NCI-H146 (cell line): ENCODE results near the gene KCNK7.
A peak's percentile ranks its signal among the peaks of the same experiment; 100 is the strongest.

Experiments used
- DNase-seq: peaks from one replicate; lab custom pipeline; 2025; lab: John Stamatoyannopoulos, UW

The KCNK7 gene

DNA sequence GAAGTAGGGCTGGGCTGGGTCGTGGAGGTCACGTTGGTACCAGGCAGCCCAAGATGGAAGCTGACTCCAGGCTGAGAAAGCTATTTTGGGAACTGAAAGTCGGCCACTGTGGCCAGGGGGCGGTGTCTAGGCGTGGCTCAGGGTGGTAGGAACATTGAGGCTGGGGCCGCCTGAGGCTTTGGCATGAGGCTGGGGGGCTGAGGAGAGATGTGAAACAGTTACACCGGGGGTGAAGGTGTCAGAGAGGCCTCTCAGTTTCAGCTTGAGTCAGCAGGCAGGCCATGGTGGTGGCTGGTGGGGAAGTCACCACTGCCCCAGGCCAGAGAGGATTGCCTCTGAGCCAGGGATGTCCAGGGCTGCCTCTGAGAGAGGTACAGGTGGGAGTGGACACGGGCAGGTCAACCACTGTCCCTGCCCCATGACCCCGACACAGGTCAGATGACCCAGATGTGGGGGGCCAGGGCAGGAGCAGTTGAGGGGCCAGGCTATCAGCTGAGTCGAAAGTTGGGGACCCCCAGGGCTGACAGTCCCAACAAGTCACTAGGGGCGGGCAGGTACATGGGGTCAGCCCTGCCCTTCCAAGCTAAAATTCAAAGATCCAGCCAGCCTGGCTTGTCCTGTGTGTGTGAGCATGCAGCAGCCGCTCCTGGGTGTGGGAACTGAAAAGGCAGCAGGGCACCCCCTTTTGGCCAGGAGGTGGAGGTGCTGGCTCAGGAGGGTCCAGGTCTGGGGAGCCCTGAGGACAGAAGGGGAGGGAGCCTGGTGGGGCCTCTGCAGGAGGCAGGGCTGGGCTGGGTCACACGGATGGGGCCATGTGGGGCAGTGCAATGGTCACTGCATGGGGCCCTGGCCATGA, 7.2 kb downstream of the KCNK7 start:
- DNase-seq = peak; percentile 9

DNA sequence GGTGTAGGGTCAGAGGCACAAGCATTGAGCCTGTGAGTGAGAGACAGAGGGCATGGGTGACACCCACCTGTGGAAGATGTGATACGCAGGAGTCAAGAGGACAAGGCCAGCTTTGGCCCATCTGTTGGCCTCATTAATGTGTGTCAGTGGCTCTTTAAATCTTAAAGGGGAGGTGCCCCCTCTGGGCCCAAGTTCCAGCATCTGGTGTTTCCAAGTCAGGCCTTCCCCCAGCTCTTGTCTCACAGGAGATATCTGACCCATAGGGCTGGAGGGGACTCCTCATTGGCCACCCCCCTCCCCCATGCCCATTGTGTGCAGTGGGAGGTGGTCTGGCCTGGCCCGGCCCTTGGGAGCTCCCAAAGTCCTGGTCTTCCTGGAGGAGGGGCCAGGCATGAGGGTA, 8.9 kb downstream of the KCNK7 start:
- no peak for DNase-seq

DNA sequence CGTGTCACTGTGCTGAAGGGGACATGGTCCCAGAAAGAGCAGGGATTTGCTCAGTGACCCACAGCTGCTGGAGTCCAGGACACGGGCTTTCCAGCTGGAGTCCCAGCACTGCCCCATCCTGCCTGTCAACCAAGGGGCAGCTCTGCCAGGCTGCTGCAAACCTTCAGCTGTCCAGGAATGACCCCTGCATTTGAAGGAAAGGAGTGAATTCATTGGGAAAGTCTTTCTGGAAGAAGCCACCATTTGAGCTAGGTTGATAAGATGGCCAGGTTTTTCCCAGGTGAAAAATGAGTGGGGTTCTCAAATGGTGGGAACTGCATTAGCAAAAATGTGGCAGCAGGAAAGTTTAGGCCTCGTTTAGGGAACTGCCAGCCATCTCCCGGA, 9.4 kb downstream of the KCNK7 start:
- DNase-seq = no peak

DNA sequence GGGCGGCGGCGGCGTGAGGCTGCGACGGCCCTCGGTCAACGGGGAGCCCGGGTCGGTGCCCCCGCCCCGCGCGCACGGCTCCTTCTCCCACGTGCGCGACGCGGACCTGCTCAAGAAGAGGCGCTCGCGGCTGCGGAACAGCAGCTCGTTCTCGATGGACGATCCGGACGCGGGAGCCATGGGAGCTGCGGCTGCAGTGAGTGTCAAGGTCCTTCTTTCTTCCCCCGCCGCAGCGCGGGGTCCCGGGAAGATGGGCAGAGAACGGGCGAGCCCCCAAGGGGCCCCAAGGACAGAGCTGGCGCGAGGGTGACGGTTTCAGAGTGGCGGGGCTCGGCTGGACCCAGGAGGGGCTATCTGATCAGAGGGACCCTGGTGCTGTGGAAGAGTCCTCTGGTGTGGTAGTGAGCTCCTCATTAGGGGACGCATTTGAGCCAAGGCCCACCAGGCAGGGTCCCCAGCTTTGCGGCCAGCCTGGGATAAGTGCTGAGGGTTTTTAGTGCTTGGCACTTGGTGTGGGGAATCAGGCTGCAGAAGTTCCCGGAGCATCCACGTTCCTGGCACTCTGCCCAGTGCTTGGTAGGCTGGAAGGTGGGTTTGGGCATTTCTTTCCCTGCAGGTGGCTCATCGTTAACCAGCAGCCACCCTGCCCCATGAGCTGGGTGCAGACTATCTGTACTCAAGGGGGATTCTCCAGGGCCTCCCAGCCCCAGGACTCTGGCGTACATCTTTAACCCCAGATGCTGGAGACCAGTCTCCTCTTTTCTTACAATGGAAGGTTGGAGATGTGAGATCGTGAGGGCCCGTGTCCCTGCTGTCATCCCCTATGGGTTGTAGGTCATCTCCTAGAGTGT, 10.0 kb downstream of the KCNK7 start:
- DNase-seq = no peak

DNA sequence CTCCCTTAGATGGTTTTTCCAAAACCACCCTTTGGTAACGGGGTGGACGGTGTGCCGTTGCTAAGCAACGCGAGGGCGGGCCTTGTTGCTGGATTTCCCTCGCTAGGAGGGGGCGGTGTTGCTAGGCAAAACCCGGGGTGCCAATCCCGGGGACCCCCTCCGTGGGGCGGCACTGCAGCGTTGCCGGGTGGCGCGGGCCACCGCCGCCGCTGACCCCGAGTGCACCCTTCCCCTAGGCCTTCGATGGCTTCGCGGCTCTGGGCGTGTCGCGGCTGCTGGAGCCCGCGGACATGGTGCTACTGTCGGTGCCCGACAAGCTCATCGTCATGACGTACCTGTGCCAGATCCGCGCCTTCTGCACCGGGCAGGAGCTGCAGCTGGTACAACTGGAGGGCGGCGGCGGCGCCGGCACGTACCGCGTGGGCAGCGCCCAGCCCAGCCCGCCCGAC, 10.9 kb downstream of the KCNK7 start:
- DNase-seq = no peak

DNA sequence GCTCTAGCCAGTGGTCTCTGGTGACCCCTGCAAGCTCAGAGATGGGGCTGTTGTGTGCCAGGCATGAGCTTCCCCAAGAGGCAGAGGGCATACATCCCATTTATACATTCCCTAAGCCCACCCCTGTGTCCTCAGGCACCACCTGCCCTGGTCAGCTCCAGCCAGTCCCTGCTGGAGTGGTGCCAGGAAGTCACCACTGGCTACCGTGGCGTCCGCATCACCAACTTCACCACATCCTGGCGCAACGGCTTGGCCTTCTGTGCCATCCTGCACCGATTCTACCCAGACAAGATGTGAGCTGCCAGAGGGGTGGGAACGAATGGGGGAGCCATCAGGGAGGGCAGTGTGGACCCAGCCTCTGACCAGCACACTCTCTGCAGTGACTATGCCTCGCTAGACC, 11.5 kb downstream of the KCNK7 start:
- no peak for DNase-seq

DNA sequence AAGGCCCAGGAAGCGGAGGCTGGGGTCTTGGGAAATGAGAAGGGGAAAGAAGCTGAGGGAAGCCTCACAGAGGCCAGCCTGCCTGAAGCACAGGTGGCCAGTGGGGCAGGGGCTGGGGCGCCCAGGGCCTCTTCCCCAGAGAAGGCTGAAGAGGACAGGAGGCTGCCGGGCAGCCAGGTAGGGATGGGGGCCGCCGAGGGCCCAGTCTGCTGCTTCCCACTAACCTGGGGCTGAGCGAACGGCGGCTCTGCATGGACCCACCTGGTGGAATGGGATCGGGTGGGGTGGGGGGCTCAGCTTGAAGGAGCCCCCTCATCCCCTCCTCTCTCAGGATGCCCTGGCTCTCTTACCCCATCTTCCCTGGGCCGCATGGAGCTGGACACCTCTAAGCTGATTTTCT, 12.0 kb downstream of the KCNK7 start:
- no peak for DNase-seq

DNA sequence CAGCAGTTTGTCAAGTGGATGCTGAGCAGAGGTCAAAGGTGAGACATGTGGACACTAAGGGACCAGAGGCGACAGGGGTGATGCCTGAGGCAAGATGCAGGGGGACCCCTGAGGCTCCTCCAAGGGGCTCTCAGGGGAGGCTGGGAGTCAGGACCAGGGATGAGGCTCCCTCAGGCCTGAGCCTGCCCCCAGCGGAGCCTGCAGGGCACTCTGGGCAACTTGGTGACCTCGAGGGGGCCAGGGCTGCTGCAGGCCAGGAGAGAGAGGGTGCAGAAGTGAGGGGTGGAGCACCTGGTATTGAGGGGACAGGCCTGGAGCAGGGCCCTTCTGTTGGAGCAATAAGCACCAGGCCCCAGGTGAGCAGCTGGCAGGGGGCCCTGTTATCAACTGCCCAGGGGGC, 13.7 kb downstream of the KCNK7 start:
- DNase-seq = no peak

DNA sequence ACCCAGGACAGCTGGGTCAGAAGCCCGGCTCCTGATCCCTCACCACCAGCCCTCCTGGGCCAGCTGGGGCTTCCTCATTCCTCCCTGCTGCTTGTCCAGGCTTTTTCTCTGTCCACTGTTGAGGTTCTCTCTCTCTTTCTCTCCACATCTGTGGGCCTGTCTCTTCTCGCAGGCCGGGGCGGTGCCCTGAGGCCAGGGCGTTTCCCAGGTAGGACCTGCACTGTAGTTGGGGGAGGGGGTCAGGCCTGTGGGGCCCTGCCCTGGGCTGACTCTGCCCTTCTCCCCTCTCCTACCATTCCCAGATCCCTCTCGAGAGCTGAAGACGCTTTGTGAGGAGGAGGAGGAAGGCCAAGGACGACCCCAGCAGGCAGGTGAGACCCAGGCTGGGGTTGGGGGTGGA, 14.8 kb downstream of the KCNK7 start:
- no peak for DNase-seq

DNA sequence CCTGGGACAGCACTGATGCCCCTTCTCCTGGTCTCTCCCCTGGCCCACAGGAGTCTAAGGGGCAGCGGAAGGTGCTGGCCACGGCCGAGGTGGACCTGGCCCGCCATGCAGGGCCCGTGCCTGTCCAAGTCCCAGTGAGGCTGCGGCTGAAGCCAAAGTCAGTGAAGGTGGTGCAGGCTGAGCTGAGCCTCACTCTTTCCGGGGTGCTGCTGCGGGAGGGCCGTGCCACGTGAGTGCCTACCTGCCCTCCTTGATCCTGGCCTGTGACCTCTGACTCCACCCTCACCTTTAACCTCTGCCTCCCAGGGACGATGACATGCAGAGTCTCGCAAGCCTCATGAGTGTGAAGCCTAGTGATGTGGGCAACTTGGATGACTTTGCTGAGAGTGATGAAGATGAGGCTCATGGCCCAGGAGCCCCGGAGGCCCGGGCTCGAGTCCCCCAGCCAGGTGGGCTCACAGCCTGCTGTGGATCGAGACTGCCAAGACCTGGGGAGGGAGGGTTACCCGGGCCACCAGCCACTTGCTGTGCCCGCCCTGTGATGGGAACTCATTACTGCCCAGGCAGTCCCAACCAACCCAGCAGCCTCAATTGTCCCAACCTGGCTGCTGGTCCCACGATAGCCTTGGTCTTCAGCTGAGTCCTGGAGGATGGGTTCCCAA, 15.4 kb downstream of the KCNK7 start:
- no peak for DNase-seq

DNA sequence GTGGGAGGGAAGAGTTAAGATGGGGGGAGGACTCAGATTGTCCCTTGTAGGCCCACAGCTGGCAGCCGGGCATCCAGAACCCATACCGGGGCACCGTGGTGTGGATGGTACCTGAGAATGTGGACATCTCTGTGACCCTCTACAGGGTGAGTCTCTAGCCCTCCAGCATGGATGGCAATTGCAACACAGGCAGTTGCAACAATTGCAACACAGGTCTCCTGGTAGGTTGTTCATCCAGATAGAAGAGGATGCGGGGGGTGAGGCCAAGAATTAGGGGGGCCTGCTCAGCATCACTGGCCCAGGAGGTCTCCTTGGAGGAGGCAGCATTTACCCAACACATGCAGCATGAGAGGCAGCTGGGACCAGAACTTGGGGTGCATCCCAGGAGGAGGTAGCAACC, 16.3 kb downstream of the KCNK7 start:
- DNase-seq = no peak

DNA sequence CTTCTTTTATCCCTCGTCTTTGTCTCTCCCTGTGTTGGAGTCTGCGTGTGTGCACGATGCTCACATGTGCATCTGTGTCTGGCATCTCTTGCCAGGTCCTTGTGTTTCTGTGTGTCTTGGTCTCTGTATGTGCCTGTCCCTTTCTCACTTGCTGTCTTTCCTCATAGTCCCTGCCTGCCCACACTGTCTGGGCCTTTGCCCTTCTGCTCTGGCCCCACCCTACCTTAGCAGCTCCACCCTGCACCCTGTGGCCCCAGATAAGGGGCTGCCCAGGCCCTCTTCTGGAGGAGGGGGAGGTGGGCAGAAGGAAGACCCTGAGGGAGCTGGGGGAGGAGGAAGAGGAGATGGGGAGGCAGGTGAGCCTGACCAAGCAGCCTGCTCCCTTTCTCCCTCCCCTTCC, 16.9 kb downstream of the KCNK7 start:
- no peak for DNase-seq

DNA sequence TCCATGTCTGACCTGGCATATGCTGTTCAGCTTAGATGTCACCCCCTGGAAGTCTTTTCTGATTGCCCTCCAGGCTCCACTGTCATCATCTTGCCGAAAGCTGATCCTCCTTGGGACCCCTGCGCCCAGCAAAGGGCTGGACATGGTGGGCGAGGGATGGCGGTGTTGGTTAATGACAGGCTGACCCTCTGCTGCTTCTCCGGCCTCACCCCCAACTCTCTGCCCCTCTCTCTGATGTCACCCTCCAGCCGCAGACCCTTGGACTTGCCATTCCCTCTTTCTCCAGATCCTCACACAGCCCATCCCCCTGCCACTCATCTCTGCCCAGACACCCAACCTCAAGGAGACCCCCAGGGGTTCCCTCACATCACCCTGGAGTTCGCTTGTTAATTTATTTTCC, 17.5 kb downstream of the KCNK7 start:
- DNase-seq = no peak

DNA sequence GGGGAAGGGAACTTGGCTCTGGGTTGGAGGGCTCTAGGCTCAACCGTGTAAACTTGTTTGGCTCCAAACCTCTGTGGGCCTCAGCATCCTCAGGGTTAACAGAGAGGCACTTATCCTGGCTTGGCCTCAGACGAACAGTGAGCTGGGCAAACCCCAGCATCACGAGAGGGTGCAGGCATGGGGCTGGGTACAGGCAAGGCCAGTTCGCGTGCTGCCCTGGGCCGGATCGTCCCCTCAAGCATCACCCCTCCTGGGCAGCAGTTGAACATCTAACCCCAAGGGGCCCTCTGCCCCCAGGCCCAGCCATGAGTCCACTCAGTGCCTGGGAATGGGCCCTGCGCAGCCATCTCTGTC, 17.9 kb downstream of the KCNK7 start:
- no peak for DNase-seq

DNA sequence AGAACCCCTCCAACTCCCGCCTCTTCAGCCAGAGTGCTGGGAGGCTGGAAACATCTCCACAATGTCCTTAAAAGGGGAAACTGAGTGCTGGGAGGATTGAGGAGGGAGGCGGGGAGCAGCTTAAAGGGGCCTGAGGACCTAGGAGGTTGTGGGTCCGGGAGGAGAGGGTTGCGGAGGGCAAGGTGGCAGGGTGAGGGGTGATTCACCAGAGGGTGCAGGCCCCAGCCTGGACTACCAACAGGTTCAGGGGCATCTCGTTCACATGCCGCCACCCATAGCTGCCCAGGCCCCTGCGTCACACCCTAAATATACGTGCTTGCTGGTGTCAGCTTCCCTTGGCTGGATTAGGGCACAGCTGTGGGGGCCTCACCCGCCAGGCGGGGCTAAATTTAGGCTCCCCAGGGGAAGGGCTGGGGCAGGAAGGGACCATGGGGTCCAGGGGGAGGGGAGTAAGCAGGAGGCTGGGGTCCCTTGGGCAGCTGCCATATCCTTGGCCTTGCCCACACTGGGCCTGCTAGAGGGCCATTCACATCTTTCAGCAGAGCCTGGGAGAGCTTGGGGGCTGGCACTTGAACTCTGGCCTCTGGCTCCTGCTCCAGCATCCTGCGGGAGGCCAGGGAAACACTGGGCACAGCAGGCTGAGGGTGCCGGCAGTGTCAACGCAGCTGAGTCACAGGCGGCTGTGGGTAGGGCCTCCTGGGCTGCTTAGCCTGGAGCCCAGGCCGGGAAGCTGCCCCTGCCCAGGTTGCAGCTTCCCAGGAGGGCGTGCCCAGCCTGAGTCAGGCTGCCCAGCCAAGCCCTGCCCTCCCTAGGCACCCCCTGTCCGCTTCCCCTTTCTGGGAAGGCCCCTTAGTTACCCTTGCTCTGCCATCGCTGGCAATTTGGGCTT, 18.5 kb downstream of the KCNK7 start:
- peak; percentile 11 for DNase-seq

DNA sequence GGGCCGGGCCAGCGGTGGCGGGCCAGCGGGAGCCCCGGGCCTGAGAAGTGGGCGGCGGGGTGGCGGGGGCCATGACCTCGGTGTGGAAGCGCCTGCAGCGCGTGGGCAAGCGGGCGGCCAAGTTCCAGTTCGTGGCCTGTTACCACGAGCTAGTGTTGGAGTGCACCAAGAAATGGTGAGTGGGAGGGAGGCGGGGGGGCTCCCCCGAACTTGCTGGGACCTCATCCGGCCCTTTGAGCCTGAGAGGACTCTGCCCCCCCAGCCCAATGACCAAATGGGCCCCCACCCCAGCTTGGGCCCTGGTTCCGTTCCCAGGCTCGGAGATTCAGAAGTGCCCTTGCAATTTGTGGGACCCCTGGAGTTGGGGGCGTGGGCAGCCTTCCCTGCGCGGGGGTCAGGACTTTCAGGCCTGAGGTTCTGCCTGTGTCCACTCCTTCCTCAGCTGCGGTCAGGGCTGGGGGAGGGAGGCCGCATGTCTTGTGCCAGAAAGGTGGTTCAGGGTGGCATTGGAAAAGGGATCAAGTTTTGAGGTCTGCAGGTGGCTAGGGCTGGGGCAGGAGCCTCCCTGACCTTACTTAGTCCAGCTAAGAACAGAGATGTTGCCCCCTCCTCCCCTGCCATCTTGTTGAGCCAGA, 19.3 kb downstream of the KCNK7 start:
- DNase-seq = no peak

DNA sequence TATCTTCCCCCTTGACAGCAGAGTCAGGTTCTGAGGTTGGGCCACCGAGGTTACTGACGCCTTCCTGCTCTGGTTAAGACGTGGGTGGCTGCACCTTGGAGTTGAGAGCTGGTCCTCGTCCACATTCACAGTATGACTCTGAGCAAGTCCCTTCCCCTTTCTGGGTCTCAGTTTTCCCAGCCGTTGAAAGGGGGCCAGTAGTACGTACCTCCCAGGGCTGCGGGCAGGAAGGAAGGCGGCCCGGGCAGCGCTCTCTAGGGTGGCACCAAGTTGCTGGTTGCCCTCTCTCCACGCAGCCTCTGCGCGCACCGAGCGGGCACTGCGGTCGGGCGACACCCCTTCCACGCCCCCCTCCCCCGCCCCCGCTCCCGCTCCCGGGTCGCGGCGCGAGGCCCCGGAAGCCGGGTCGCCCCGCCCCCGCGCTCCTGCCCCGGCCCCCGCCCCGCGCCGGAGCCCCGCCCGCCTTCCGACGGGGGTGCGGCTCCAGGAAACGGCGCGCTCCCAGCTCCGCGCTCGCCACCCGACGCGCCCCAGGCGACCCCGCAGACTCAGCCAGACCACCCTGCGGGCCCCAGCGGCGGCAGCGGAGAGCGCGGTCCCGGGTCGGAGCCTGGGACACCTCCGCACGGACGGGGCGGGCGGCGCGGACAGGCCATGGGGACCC, 19.9 kb downstream of the KCNK7 start, which contains the start of gene EHBP1L1:
Gene EHBP1L1, plus strand, starts transcription at position 486 of the 664 bp plus-strand sequence. CDS start 250 bp downstream, outside the sequence.
- DNase-seq = peak; percentile 65

DNA sequence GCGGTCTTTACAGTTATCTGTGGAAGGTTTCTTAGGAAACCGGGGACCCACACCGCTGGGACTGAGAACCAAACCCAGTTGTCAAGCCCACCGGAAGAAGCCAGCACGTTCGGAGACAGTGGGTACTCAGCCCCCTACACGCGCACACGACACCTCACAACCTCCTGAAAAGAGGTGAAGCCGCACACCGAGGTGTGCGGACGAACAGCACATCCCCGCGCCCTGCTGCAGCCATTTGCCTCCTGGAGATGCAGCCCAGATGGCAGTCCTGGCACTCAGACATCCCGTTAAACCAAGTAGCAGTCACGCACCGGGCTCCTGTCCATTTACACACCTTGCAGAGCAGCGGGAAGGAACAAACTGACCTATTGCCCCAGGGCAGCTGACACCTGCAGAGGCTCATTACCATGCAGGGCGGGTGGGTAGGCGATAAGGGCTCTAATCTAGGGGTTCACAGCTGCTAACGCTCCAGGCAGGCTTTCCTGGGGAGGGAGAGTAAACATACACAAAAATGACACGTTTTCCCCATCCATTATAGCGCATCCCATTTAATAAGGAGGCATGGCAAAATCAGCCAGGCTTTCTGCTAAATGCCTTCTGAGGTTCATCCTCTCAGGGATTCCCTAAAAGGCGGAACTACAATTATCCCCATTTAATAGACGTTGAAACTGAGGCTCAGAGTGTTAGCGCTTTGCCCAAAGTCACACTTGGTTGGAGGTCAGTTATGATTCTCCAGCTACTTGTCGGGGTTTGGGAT, 20.6 kb downstream of the KCNK7 start:
- DNase-seq = peak; percentile 98

DNA sequence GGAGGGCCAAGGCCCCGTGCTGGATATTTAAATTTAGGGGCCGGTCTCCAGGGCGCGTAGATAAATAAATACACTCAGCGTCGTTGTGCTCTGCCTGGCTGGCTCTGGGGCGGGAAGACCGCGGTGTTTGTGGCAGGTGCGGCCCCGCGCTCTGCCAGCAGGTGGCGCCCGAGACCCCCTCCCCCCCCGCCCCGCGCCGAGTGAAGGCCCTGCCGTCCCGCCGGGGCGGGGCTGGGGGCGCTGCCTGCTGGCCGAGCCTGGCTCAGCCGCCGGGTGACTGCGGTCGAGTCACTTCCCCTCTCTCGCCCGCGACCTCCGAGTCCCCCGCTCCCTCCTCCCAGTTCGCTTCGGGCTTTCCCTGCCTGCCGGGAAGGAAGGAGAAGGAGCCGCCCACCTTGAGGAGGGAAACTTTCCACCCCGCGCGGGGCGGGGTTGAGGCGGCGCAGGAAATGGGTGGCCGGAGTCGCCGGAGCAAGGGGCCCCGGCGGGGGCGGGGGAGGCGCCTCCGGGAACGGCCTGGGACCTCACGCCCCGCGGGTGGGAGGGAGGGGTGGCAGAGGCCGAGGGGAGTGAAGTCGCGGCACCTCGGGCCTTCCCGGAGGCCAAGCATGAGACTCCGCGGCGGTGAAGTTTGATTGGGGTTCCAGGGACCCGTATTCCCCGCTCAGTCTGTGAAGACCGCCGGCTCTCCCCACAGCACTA, 21.3 kb downstream of the KCNK7 start:
- peak; percentile 85 for DNase-seq
